OCI-LY1 (cell line): ENCODE results near the gene PMM1.
A peak's percentile ranks its signal among the peaks of the same experiment; 100 is the strongest.

Experiments used
- H2AFZ ChIP-seq: fragments of 200-600 bp; sonication (generic), shearing (Covaris generic); 2 replicates; pipeline ENCODE4 v1.6.0; 2014; ENCODE audit warnings: antibody characterized with exemption, mild to moderate bottlenecking, low read length
- H3F3A ChIP-seq: fragments of 200-600 bp; sonication (generic), shearing (Covaris generic); 2 replicates; pipeline ENCODE4 v1.6.0; 2014; ENCODE audit warnings: mild to moderate bottlenecking, antibody characterized with exemption, low read length, moderate library complexity; ENCODE audit not compliant: insufficient read depth
- H3K27ac ChIP-seq: fragments of 200-600 bp; sonication (generic); 2 replicates; pipeline ENCODE4 v1.5.1; 2014; ENCODE audit warnings: low read length, mixed run types, mild to moderate bottlenecking, low read depth; ENCODE audit not compliant: poor library complexity, severe bottlenecking
- H3K27me3 ChIP-seq: fragments of 200-600 bp; sonication (generic); 2 replicates; pipeline ENCODE4 v1.6.0; 2014; ENCODE audit warnings: antibody characterized with exemption, mild to moderate bottlenecking, low read length, moderate library complexity; ENCODE audit not compliant: insufficient read depth
- H3K36me3 ChIP-seq: fragments of 200-600 bp; sonication (generic); 2 replicates; pipeline ENCODE4 v1.6.1; 2014; ENCODE audit warnings: mild to moderate bottlenecking, antibody characterized with exemption, low read length, moderate library complexity, mixed read lengths; ENCODE audit not compliant: insufficient read depth
- H3K4me1 ChIP-seq: fragments of 200-600 bp; sonication (generic); 2 replicates; pipeline ENCODE4 v1.5.1; 2014; ENCODE audit warnings: mild to moderate bottlenecking, low read length, moderate library complexity; ENCODE audit not compliant: insufficient read depth, severe bottlenecking
- H3K4me2 ChIP-seq: fragments of 200-600 bp; sonication (generic), shearing (Covaris generic); 2 replicates; pipeline ENCODE4 v1.6.1; 2014; ENCODE audit warnings: low read length
- H3K4me3 ChIP-seq: fragments of 200-600 bp; sonication (generic); 2 replicates; pipeline ENCODE4 v1.5.1; 2014; ENCODE audit warnings: low read length, low read depth, mild to moderate bottlenecking, mixed read lengths; ENCODE audit not compliant: poor library complexity, severe bottlenecking
- H3K79me2 ChIP-seq: fragments of 200-600 bp; shearing (Covaris generic); 2 replicates; pipeline ENCODE4 v1.6.1; 2016; ENCODE audit warnings: mixed run types, low read length, mixed read lengths; ENCODE audit not compliant: insufficient read depth
- H3K9ac ChIP-seq: fragments of 200-600 bp; sonication (generic), shearing (Covaris generic); 2 replicates; pipeline ENCODE4 v1.6.1; 2014; ENCODE audit warnings: mild to moderate bottlenecking, low read length, mixed read lengths
- H3K9me2 ChIP-seq: fragments of 200-600 bp; sonication (generic), shearing (Covaris generic); 2 replicates; pipeline ENCODE4 v1.6.1; 2014; ENCODE audit warnings: low read depth, mild to moderate bottlenecking, low read length, mixed read lengths
- H3K9me3 ChIP-seq: fragments of 200-600 bp; shearing (Covaris generic); 2 replicates; pipeline ENCODE4 v1.6.1; 2014; ENCODE audit warnings: low read length, mixed read lengths
- H4K20me1 ChIP-seq: fragments of 200-600 bp; sonication (generic), shearing (Covaris generic); 2 replicates; pipeline ENCODE4 v1.6.0; 2016; ENCODE audit warnings: mild to moderate bottlenecking, low read length; ENCODE audit not compliant: insufficient read depth
- EZH2 ChIP-seq: fragments of 200-600 bp; sonication (generic), shearing (Covaris generic); IDR thresholded peaks from 2 replicates; pipeline ENCODE4 v1.8.0; 2017; ENCODE audit warnings: borderline replicate concordance, mixed run types, mild to moderate bottlenecking, antibody characterized with exemption, low read length, moderate library complexity, mixed read lengths
- TF ChIP-seq, protein P1 (sequence below): fragments of 200-600 bp; sonication (generic), shearing (Covaris generic); IDR thresholded peaks from 2 replicates; pipeline ENCODE4 v1.5.1; 2017; ENCODE audit warnings: mild to moderate bottlenecking, antibody characterized with exemption, low read length, moderate library complexity, mixed read lengths

The PMM1 gene

DNA sequence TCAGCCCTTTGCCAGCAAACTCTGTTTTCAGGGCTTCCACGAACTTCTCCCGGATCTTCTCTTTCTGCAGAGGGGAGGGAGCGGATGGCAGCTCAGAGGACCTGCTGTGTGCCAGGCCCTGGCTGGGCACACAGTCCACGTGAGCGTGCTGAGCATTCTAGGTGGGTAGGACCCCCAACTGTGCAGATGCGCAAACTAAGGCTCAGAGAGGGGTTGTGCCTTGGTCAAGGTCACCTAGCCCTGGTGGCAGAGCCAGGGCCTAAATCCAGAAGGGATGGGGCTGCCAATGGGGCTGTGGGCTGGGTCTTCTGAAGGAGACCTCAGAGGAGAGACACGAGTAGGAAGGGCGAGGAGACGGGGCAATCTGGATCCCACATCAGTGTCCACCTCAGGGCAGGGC lies 10.8 kb downstream of the PMM1 start:
- TF ChIP-seq EZH2 = no peak
- TF ChIP-seq, protein P1, sequence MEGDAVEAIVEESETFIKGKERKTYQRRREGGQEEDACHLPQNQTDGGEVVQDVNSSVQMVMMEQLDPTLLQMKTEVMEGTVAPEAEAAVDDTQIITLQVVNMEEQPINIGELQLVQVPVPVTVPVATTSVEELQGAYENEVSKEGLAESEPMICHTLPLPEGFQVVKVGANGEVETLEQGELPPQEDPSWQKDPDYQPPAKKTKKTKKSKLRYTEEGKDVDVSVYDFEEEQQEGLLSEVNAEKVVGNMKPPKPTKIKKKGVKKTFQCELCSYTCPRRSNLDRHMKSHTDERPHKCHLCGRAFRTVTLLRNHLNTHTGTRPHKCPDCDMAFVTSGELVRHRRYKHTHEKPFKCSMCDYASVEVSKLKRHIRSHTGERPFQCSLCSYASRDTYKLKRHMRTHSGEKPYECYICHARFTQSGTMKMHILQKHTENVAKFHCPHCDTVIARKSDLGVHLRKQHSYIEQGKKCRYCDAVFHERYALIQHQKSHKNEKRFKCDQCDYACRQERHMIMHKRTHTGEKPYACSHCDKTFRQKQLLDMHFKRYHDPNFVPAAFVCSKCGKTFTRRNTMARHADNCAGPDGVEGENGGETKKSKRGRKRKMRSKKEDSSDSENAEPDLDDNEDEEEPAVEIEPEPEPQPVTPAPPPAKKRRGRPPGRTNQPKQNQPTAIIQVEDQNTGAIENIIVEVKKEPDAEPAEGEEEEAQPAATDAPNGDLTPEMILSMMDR = no peak
- no peak overlapping the region for H3K4me3 ChIP-seq
- no peaks in the 10 kb centered on the region for H3K79me2 ChIP-seq
- no peaks in the 10 kb centered on the region for H3K9me3 ChIP-seq
- H3F3A ChIP-seq = no peaks in the 10 kb centered on the region
- no peaks in the 10 kb centered on the region for H4K20me1 ChIP-seq
- no peak overlapping the region for H3K27ac ChIP-seq
- H3K9me2 ChIP-seq = no peaks in the 10 kb centered on the region
- H3K27me3 ChIP-seq = no peaks in the 10 kb centered on the region
- H3K4me1 ChIP-seq = no peaks in the 10 kb centered on the region
- H3K36me3 ChIP-seq = peaks cover 23% of the 10 kb centered on the region
- no peak overlapping the region for H2AFZ ChIP-seq
- no peak overlapping the region for H3K9ac ChIP-seq
- no peak overlapping the region for H3K4me2 ChIP-seq

DNA sequence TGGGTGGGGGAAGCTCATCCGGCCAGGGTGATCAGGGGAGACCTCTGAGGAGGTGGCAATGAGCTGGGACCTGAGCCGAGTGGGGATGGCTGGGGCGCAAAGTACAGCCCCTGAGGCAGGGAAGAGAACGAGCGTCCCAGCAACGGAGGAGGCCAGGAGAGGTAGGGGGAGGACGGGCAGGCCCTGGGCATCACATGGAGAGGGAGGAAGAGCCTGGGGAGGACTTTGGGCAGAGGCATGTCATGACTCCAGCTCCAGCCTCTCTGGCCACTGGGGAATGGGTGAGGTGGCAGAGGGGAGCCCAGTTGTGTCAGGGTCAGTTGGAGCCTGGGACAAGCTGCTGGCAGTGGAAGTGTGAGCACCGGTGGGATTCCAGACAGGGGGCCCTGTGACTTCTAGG lies 11.5 kb downstream of the PMM1 start:
- no peak overlapping the region for H3K9ac ChIP-seq
- H3F3A ChIP-seq = no peaks in the 10 kb centered on the region
- H4K20me1 ChIP-seq = no peaks in the 10 kb centered on the region
- H3K27ac ChIP-seq = no peak overlapping the region
- no peaks in the 10 kb centered on the region for H3K4me1 ChIP-seq
- no peak overlapping the region for H3K4me2 ChIP-seq
- no peaks in the 10 kb centered on the region for H3K9me3 ChIP-seq
- peaks cover 16% of the 10 kb centered on the region for H3K36me3 ChIP-seq
- no peak overlapping the region for H2AFZ ChIP-seq
- H3K27me3 ChIP-seq = no peaks in the 10 kb centered on the region
- H3K9me2 ChIP-seq = no peaks in the 10 kb centered on the region
- no peak for TF ChIP-seq EZH2
- TF ChIP-seq, protein P1 = no peak
- H3K4me3 ChIP-seq = no peak overlapping the region
- no peaks in the 10 kb centered on the region for H3K79me2 ChIP-seq

DNA sequence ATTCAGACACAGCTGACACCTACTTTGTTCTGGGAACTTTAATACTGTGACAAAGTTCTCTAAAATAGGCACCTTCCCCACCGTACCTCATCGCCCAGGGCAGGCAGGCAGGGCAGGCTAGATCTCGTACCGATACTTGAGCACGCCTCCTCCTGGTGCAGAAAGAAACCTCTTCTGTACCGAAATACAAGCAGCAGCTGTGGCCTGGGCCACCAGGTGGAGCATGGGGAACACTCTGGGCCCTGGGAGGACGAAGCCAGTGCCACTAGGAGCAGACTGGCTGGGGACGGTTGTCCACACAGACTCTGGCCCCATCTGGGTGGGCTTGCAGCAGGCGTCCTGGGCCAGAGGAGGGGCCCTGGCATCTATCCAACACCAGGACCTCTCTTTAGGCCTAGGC lies 12.8 kb downstream of the PMM1 start:
- Histone ChIP-seq H3K4me3 (no peak overlapping the region), H3K79me2 (no peaks in the 10 kb centered on the region), H2AFZ (no peak overlapping the region), H3K9ac (no peak overlapping the region), H3K9me2 (no peaks in the 10 kb centered on the region), H3K27me3 (no peaks in the 10 kb centered on the region), H3F3A (no peaks in the 10 kb centered on the region), H3K36me3 (peaks cover 9% of the 10 kb centered on the region; the same call in 1 of the 2 replicates), H3K4me2 (no peak overlapping the region), H4K20me1 (no peaks in the 10 kb centered on the region), H3K27ac (no peak overlapping the region), H3K4me1 (no peaks in the 10 kb centered on the region), H3K9me3 (no peaks in the 10 kb centered on the region)
- TF ChIP-seq, protein P1 = peak; percentile 89
- no peak for TF ChIP-seq EZH2
